RWPE2 (cell line): ENCODE measurements around the gene HOXD11.

Experiments
- ATAC-seq: fragments of 200-7000 bp; cut with Tn5 transposase; 3 replicates; pipeline ENCODE4 v1.9.1; 2021; ENCODE audit warnings: low read depth
- DNase-seq: peaks from one replicate; pipeline ENCODE4 v3.0.0-alpha.2; 2020; ENCODE audit warnings: low spot score
- H3K27ac ChIP-seq: fragments of 450-650 bp; 2 replicates; pipeline ENCODE4 v1.5.1; 2017; ENCODE audit warnings: mild to moderate bottlenecking; ENCODE audit not compliant: poor library complexity, severe bottlenecking
- H3K27me3 ChIP-seq: fragments of 250-450 bp; sonication (Bioruptor Pico); 2 replicates; pipeline ENCODE4 v1.5.1; 2021; ENCODE audit warnings: mild to moderate bottlenecking, moderate library complexity; ENCODE audit not compliant: insufficient read depth, poor library complexity, severe bottlenecking
- H3K36me3 ChIP-seq: fragments of 250-450 bp; sonication (Bioruptor Pico); 2 replicates; pipeline ENCODE4 v1.5.1; 2020; ENCODE audit warnings: low read depth, mild to moderate bottlenecking, moderate library complexity
- H3K4me1 ChIP-seq: fragments of 250-450 bp; sonication (Bioruptor Pico); 2 replicates; pipeline ENCODE4 v1.5.1; 2021; ENCODE audit warnings: mild to moderate bottlenecking, moderate library complexity; ENCODE audit not compliant: insufficient read depth, poor library complexity, severe bottlenecking
- H3K4me3 ChIP-seq: fragments of 250-450 bp; sonication (Bioruptor Pico); 2 replicates; pipeline ENCODE4 v1.5.1; 2021; ENCODE audit warnings: mild to moderate bottlenecking, moderate library complexity; ENCODE audit not compliant: severe bottlenecking
- H3K9me3 ChIP-seq: fragments of 250-450 bp; sonication (Bioruptor Pico); 2 replicates; pipeline ENCODE4 v1.5.1; 2021; ENCODE audit warnings: mild to moderate bottlenecking, moderate library complexity; ENCODE audit not compliant: severe bottlenecking
- TF ChIP-seq, protein P1 (sequence below): fragments of 450-650 bp; IDR thresholded peaks from one replicate; pipeline ENCODE4 v1.5.1; 2017; ENCODE audit warnings: mild to moderate bottlenecking, moderate library complexity; ENCODE audit not compliant: poor library complexity, severe bottlenecking

Gene HOXD11

DNA sequence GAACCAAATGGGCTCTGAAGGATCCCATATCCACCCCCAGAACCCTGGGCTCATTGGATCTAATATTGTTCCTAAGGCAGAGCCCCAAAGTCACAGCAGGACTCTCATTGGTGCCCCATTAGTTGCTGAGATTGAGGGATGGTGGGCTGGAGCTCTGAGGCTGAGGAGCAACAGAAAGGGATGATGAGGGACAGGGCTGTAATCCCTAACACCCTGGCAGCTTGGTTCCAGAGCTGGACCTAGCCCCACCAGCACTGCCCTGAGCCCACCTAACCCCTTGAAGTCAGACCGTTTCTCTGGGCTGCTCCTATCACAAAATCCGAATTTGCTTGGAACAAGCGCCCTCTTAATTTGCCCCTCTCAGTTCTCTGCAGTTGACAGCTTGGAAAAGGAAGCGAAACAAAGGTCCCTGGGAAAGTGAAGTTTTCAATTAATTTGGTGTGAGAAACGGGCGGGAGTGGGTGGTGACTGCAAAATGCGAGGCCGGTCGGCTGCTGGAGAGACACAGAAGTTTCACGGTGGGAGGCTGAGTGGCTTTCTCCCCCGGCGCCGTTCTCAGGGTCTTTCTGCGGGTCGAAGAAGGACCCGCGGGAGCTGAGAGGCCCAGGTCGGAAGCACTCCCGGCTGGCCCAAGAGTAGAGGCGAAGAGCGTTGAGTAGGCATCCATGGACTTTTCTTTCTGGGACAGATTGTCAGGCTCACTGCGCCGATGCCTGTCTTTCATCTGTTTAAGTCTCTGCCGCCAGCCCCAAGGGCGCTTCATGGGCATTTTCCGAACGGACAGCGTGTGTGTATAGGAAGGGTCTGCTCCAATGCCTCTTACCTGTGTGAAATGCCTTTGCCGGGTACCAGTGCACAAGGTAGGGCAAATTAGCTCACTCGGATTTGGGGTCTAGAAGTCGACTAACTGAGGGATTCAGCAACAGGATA lies 15.5 kb upstream of the HOXD11 start:
- H3K27ac ChIP-seq = no peak overlapping the region
- no peaks in the 10 kb centered on the region for H3K9me3 ChIP-seq
- no peaks in the 10 kb centered on the region for H3K36me3 ChIP-seq
- H3K27me3 ChIP-seq = peaks cover 97% of the 10 kb centered on the region
- DNase-seq (no peak), ATAC-seq (no peak)
- TF ChIP-seq, protein P1, sequence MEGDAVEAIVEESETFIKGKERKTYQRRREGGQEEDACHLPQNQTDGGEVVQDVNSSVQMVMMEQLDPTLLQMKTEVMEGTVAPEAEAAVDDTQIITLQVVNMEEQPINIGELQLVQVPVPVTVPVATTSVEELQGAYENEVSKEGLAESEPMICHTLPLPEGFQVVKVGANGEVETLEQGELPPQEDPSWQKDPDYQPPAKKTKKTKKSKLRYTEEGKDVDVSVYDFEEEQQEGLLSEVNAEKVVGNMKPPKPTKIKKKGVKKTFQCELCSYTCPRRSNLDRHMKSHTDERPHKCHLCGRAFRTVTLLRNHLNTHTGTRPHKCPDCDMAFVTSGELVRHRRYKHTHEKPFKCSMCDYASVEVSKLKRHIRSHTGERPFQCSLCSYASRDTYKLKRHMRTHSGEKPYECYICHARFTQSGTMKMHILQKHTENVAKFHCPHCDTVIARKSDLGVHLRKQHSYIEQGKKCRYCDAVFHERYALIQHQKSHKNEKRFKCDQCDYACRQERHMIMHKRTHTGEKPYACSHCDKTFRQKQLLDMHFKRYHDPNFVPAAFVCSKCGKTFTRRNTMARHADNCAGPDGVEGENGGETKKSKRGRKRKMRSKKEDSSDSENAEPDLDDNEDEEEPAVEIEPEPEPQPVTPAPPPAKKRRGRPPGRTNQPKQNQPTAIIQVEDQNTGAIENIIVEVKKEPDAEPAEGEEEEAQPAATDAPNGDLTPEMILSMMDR = no peak
- no peaks in the 10 kb centered on the region for H3K4me1 ChIP-seq
- H3K4me3 ChIP-seq = no peak overlapping the region

DNA sequence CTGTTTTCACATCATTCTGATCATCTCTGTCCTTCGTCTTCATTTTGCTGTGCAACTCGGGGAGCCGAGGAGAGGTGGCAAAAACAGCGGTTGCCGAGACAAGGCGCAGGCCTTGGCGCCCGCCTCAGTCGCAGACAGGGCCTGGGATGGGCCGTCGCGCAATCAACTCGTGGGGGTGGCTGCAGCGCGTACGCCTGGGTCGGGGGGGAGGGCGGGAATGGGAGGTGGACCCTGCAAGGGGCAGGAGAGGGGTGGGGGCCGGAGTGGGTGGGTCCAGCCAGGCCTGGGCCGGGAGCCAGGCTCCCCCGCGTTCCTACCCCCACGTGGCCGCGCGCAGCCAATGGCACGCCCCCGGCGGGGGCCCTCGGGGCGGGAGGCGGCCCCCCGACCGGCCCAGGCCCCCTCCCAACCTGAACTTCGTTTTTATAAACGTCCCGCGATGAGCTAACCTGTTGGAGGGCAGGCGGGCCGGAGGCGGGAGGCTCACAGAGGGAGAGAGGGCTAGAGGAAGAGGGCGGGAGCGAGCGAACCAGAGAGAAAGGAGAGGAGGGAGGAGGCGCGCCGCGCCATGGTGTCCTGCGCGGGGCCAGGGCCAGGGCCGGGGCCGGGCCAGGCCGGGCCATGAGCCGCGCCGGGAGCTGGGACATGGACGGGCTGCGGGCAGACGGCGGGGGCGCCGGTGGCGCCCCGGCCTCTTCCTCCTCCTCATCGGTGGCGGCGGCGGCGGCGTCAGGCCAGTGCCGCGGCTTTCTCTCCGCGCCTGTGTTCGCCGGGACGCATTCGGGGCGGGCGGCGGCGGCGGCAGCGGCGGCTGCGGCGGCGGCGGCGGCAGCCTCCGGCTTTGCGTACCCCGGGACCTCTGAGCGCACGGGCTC lies 14.6 kb upstream of the HOXD11 start, which contains the start of gene HOXD13:
Gene HOXD13, plus strand, starts transcription at position 452 of the 875 bp plus-strand sequence. Its CDS starts 170 bp downstream, at position 622.
- Histone ChIP-seq H3K4me3 (peak within 1 kb of the TSS; percentile 39), H3K27ac (no peak within 1 kb of the TSS), H3K36me3 (no peaks in the 10 kb centered on the region), H3K27me3 (peaks cover 97% of the 10 kb centered on the region), H3K4me1 (no peaks in the 10 kb centered on the region), H3K9me3 (no peaks in the 10 kb centered on the region)
- DNase-seq = no peak
- ATAC-seq = peak; percentile 67
- TF ChIP-seq, protein P1 = no peak

DNA sequence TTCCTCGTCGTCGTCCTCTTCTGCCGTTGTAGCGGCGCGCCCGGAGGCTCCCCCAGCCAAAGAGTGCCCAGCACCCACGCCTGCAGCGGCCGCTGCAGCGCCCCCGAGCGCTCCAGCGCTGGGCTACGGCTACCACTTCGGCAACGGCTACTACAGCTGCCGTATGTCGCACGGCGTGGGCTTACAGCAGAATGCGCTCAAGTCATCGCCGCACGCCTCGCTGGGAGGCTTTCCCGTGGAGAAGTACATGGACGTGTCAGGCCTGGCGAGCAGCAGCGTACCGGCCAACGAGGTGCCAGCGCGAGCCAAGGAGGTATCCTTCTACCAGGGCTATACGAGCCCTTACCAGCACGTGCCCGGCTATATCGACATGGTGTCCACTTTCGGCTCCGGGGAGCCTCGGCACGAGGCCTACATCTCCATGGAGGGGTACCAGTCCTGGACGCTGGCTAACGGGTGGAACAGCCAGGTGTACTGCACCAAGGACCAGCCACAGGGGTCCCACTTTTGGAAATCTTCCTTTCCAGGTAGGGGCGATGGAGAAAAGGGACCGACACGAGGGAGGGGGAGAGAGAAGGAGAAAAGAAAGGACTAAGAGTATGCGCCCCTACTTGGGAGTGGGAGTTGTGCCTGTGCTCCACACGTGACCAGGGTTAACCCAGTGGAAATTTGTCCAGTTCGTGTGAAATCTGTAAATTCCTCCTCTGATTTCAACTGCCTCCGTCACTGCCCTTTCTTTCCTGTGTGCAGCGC lies 13.8 kb upstream of the HOXD11 start:
- H3K4me1 ChIP-seq = no peaks in the 10 kb centered on the region
- H3K4me3 ChIP-seq = peak overlapping the region; percentile 39
- DNase-seq (no peak), ATAC-seq (peak; percentile 13; the same call in 2 of the 3 replicates)
- H3K9me3 ChIP-seq = no peaks in the 10 kb centered on the region
- no peaks in the 10 kb centered on the region for H3K36me3 ChIP-seq
- TF ChIP-seq, protein P1 = peak; percentile 46
- no peak overlapping the region for H3K27ac ChIP-seq
- peaks cover 95% of the 10 kb centered on the region for H3K27me3 ChIP-seq

DNA sequence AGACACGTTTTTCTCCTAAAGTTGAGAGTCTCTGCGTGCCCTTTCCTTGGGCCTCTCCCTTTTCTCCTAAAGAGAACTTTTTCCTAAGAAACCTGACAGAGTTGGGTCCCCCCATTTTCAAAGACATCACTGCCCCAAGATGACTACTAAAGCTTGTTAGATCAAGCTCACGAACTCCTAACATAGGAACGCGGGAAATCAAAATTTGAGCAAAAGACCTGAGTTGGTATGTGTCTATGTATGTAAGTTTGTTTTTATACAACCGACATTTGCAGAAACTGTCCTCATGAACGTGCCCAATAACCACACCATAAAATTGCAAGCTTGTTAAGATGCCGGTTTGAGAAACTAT lies 13.2 kb upstream of the HOXD11 start:
- no peaks in the 10 kb centered on the region for H3K9me3 ChIP-seq
- H3K27ac ChIP-seq = no peak overlapping the region
- H3K27me3 ChIP-seq = peaks cover 93% of the 10 kb centered on the region
- DNase-seq (no peak), ATAC-seq (no peak)
- H3K4me3 ChIP-seq = peak overlapping the region; percentile 39
- TF ChIP-seq, protein P1 = no peak
- H3K36me3 ChIP-seq = no peaks in the 10 kb centered on the region
- no peaks in the 10 kb centered on the region for H3K4me1 ChIP-seq
